ENCODE results near the gene MYO1E.

DNA sequence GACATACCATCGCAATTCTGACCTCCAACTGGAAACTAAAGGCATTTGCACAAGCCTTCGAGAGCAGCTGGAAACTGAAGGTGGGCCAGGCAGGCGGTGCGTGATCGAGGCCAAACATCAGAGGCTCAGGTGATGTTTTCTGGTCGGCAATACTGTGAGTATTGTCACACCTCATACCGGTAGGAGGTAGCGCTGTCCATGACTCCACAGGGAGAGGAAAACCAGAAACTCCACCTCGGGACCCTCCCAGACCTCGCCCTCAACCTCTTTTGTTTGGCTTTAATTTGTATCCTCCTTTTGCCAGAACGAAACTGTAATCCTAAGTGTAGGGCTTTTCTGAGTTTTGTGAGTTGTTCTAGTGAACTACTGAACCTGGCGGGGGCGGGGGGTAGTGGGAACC is 122.4 kb downstream of the MYO1E start:
- TF ChIP-seq POLR2A (IDR thresholded peaks at IDR 0.05) = no peak
- TF ChIP-seq, protein P1, sequence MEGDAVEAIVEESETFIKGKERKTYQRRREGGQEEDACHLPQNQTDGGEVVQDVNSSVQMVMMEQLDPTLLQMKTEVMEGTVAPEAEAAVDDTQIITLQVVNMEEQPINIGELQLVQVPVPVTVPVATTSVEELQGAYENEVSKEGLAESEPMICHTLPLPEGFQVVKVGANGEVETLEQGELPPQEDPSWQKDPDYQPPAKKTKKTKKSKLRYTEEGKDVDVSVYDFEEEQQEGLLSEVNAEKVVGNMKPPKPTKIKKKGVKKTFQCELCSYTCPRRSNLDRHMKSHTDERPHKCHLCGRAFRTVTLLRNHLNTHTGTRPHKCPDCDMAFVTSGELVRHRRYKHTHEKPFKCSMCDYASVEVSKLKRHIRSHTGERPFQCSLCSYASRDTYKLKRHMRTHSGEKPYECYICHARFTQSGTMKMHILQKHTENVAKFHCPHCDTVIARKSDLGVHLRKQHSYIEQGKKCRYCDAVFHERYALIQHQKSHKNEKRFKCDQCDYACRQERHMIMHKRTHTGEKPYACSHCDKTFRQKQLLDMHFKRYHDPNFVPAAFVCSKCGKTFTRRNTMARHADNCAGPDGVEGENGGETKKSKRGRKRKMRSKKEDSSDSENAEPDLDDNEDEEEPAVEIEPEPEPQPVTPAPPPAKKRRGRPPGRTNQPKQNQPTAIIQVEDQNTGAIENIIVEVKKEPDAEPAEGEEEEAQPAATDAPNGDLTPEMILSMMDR (IDR thresholded peaks at IDR 0.05) = no peak
